ENCODE data around the gene TRIB2. TPM values are rescaled to one million over a fixed set of nuclear protein-coding genes. Genes with fewer than 3 reads are reported as not detected.
"Not testable (repeated sequence)": the region's sequence is repeated elsewhere in the genome, so short reads cannot be mapped to it uniquely, and the experiment has no call there.

The TRIB2 gene
- total RNA-seq, 1 donor from 2014 or later, result 14.2 TPM

DNA sequence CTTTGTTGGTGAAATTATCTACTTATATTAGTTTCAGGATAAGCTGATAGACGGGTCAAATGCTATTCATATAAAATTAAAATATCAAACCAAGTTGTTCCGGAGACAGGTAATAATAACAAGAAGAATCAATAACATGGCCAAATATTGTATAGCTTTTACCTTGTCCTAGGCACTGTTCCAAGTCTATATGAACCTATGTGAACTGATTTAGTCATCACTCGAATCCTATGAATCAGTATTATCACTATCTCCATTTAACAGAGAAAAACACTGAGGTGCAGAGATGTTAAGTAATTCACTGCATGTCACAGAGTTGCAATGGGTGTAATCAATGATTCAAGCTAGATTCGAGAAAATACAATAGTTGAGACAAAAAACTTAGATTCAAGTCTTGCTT is 40.0 kb upstream of the TRIB2 start:
- DNase-seq (ENCODE audit: low read depth), result no peak
- no peak for TF ChIP-seq CTCF (conservative IDR thresholded peaks at IDR 0.05; ENCODE audit: low read depth, low read length)
- no peak overlapping the region for H3K4me3 ChIP-seq (ENCODE audit: low read depth, low read length)

GRCh38 chr2:12678186-12678585 is 38.5 kb upstream of the TRIB2 start:
- no peak overlapping the region for H3K4me3 ChIP-seq (ENCODE audit: low read depth, low read length)
- TF ChIP-seq CTCF (conservative IDR thresholded peaks at IDR 0.05; ENCODE audit: low read depth, low read length), result no peak
- no peak for DNase-seq (ENCODE audit: low read depth)

- no peak for TF ChIP-seq CTCF (conservative IDR thresholded peaks at IDR 0.05; ENCODE audit: low read depth, low read length)
- no peak for DNase-seq (ENCODE audit: low read depth)
- no peak overlapping the region for H3K4me3 ChIP-seq (ENCODE audit: low read depth, low read length)
These were observed 37.1 kb upstream of the TRIB2 start for GRCh38 chr2:12679550-12680072.

DNA sequence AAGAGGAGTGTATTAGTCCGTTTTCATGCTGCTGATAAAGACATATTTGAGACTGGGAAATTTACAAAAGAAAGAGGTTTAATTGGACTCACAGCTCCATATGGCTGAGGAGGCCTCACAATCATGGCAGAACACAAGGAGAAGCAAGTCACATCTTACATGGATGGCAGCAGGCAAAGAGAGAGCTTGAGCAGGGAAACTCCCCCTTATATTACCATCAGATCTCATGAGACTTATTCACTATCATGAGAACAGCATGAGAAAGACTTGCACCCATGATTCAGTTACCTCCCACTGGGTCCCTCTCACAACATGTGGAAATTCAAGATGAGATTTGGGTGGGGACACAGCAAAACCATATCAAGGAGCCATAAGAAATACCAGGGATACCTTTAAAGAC is 36.6 kb upstream of the TRIB2 start:
- DNase-seq (ENCODE audit: low read depth), result not testable (repeated sequence)

DNA sequence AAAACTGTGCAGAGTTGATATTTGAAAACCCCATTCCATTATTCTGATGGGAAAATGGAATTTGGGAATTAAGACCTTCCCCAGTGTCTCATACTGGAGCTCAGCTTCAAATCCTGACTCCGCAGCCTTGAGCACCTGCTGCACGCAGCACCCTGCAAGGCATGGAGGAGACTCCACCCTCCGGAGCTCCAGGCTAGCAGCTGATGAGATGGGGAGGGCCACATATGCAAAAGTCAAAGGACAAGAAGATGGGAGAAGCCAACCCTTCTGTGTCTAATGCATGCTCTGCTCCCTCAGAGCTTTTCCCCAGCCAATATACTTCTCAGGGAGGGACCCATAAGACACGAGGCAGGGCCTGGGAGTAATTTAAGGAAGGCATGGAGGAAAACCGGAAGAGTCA is 34.7 kb upstream of the TRIB2 start:
- TF ChIP-seq CTCF (conservative IDR thresholded peaks at IDR 0.05; ENCODE audit: low read depth, low read length), result no peak
- no peak for DNase-seq (ENCODE audit: low read depth)
- H3K4me3 ChIP-seq (ENCODE audit: low read depth, low read length), result no peak overlapping the region

More for the DNA sequence above, 36.6 kb upstream of the TRIB2 start:
- not testable (repeated sequence) for H3K4me3 ChIP-seq (ENCODE audit: low read depth, low read length)

DNA sequence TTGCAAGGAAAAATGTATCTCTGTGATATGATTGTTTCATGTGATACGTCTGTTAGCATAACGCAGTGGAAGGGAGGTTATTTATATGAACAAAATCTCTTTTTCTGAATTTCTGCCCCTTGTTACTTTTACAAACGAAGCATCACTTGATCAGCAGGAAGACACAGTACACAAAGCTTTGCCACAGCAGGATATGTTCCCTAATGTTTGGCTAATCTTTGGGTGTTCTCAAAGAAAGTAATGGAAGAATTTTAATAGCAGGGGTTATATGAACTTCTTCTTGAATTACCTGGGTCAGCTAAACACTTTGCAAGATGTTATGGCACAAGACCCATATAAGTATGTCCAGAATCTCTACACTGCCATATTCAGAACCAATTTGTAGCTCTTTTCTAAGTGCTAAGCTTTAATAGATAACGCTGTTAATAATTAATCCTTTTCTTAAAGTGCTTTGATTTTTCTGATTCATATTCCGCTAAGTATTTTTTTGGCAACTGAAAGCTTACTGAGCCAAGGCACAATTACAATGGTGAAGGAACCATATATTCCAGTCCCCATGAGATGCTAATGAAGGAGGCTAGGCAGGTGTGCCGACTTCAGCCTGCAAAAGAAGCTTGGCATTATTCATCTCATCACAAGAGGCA is 33.2 kb upstream of the TRIB2 start:
- DNase-seq (ENCODE audit: low read depth), result no peak
- TF ChIP-seq CTCF (conservative IDR thresholded peaks at IDR 0.05; ENCODE audit: low read depth, low read length), result no peak
- no peak overlapping the region for H3K4me3 ChIP-seq (ENCODE audit: low read depth, low read length)

GRCh38 chr2:12684471-12684936 is 32.2 kb upstream of the TRIB2 start:
- no peak for TF ChIP-seq CTCF (conservative IDR thresholded peaks at IDR 0.05; ENCODE audit: low read depth, low read length)
- DNase-seq (ENCODE audit: low read depth), result no peak
- no peak overlapping the region for H3K4me3 ChIP-seq (ENCODE audit: low read depth, low read length)

Measured in epithelial cell of proximal tubule (primary cell).